HFFc6 (cell line): ENCODE data around the gene DCAF10. TPM values are rescaled to one million over a fixed set of nuclear protein-coding genes. Genes with fewer than 3 reads are reported as not detected.

Experiments
- DNase-seq: peaks from one replicate; pipeline ENCODE4 v3.0.0-alpha.2; 2018
- H3K27ac Mint-ChIP-seq: 2 replicates; pipeline ENCODE4 v1.8.0; 2020; ENCODE audit warnings: mild to moderate bottlenecking, mixed read lengths
- H3K27me3 Mint-ChIP-seq: 2 replicates; pipeline ENCODE4 v1.8.0; 2021; ENCODE audit warnings: mild to moderate bottlenecking, moderate library complexity, mixed read lengths; ENCODE audit not compliant: insufficient read depth
- H3K36me3 Mint-ChIP-seq: 2 replicates; pipeline ENCODE4 v1.8.0; 2021; ENCODE audit warnings: low read depth, mixed read lengths
- H3K4me1 Mint-ChIP-seq: 2 replicates; pipeline ENCODE4 v1.8.0; 2020; ENCODE audit warnings: low read depth, mixed read lengths
- H3K4me3 Mint-ChIP-seq: 2 replicates; pipeline ENCODE4 v1.8.0; 2020; ENCODE audit warnings: mild to moderate bottlenecking, moderate library complexity, mixed read lengths
- H3K9me3 Mint-ChIP-seq: 2 replicates; pipeline ENCODE4 v1.8.0; 2020; ENCODE audit warnings: mild to moderate bottlenecking, mixed read lengths
- CTCF ChIP-seq: fragments of 200-600 bp; sonication (generic); IDR thresholded peaks from 2 replicates; pipeline ENCODE4 v1.5.0; 2021; ENCODE audit warnings: antibody characterized with exemption, mild to moderate bottlenecking
- total RNA-seq, 6 experiments: library from RNA; stranded (reverse); fragmentation: NEBNext Ultra II Directional; extraction: Animal tissue kit (Norgen Biotek cat#: 25700); gene quantifications; 2 replicates in 1 of 6; 3 replicates in 5 of 6; pipeline ENCODE4 v1.2.3, GENCODE V29; 2021

The DCAF10 gene
- total RNA-seq, 6 experiments from 2014 or later: 18.3 to 26.5 (median 23.1) TPM

- Mint-ChIP-seq H3K9me3 (no peaks in the 10 kb centered on the region), H3K36me3 (peaks cover 5% of the 10 kb centered on the region; the same call in 1 of the 2 replicates), H3K27ac (0 out of 2 replicates have a peak overlapping the region, but pooled peaks have one; percentile 10), H3K27me3 (peaks cover 19% of the 10 kb centered on the region), H3K4me3 (no peak overlapping the region), H3K4me1 (peaks cover 9% of the 10 kb centered on the region)
- DNase-seq: no peak
- no peak for TF ChIP-seq CTCF
Observed at GRCh38 chr9:37914154-37914551, 113.6 kb downstream of the DCAF10 start.

GRCh38 chr9:37914701-37915358 is 114.2 kb downstream of the DCAF10 start:
- TF ChIP-seq CTCF: no peak
- Mint-ChIP-seq H3K4me1 (peaks cover 9% of the 10 kb centered on the region), H3K4me3 (no peak overlapping the region), H3K36me3 (peaks cover 5% of the 10 kb centered on the region; the same call in 1 of the 2 replicates), H3K9me3 (no peaks in the 10 kb centered on the region), H3K27me3 (peaks cover 19% of the 10 kb centered on the region), H3K27ac (no peak overlapping the region)
- no peak for DNase-seq

GRCh38 chr9:37915911-37916470 is 115.4 kb downstream of the DCAF10 start:
- DNase-seq: no peak

GRCh38 chr9:37916471-37917312 is 116.1 kb downstream of the DCAF10 start:
- Mint-ChIP-seq H3K4me1 (peaks cover 9% of the 10 kb centered on the region), H3K27me3 (peaks cover 16% of the 10 kb centered on the region), H3K4me3 (no peak overlapping the region), H3K27ac (no peak overlapping the region), H3K9me3 (no peaks in the 10 kb centered on the region), H3K36me3 (peaks cover 5% of the 10 kb centered on the region; the same call in 1 of the 2 replicates)
- no peak for TF ChIP-seq CTCF
- DNase-seq: no peak

More at GRCh38 chr9:37915911-37916470, 115.4 kb downstream of the DCAF10 start:
- no peak for TF ChIP-seq CTCF
- Mint-ChIP-seq H3K27me3 (peaks cover 16% of the 10 kb centered on the region), H3K27ac (no peak overlapping the region), H3K9me3 (no peaks in the 10 kb centered on the region), H3K4me1 (peaks cover 9% of the 10 kb centered on the region), H3K4me3 (no peak overlapping the region), H3K36me3 (peaks cover 5% of the 10 kb centered on the region; the same call in 1 of the 2 replicates)

Other genes with a start within 250 kb of the DCAF10 start
- 1 to 10 TPM; 6.0 to 8.9 (median 7.0) TPM for gene FBXO10, start 224.4 kb upstream of the DCAF10 start, total RNA-seq
- 100 to 1,000 TPM; 140 to 166 (median 148) TPM for gene TOMM5, start 208.2 kb upstream of the DCAF10 start, total RNA-seq
- not detected for gene FRMPD1, start 149.8 kb upstream of the DCAF10 start, total RNA-seq
- 1 to 10 TPM; 2.1 to 3.1 (median 2.6) TPM for gene TRMT10B, start 47.0 kb upstream of the DCAF10 start, total RNA-seq
- 10 to 100 TPM; 37.7 to 49.8 (median 41.9) TPM for gene EXOSC3, start 15.7 kb upstream of the DCAF10 start, total RNA-seq
- 10 to 100 TPM; 29.1 to 35.0 (median 32.9) TPM for gene SLC25A51, start 103.3 kb downstream of the DCAF10 start, total RNA-seq